Gastrocnemius medialis (tissue), 4 donors: Measurements from ENCODE around the gene ZC3H7B.

Experiments used
- CTCF ChIP-seq, 5 experiments: fragments of 450-650 bp in 3 of 5; fragments of 200-600 bp in 2 of 5; sonication (generic) in 2 of 5; IDR thresholded peaks in 4 of 5; conservative IDR thresholded peaks in 1 of 5; 1 replicate in 4 of 5; 2 replicates in 1 of 5; pipeline ENCODE4 v1.5.1; 2016 to 2019; ENCODE audit warnings: antibody characterized with exemption in 5 of 5, mild to moderate bottlenecking in 3 of 5, moderate library complexity in 3 of 5
- POLR2A ChIP-seq, 2 donors: fragments of 450-650 bp; IDR thresholded peaks; one replicate each; pipeline ENCODE4 v1.6.1; 2017; ENCODE audit warnings: antibody characterized with exemption in 2 of 2, mild to moderate bottlenecking in 2 of 2, moderate library complexity in 2 of 2

- TF ChIP-seq CTCF (IDR thresholded peaks at IDR 0.05 in 4 of 5, conservative IDR thresholded peaks at IDR 0.05 in 1 of 5): no peak
- no peak for TF ChIP-seq POLR2A (IDR thresholded peaks at IDR 0.05)
These were observed 52.7 kb downstream of the ZC3H7B start for GRCh38 chr22:41353862-41354575.
